ENCODE results near the gene MKRN2OS. TPM values are rescaled to one million over a fixed set of nuclear protein-coding genes. Genes with fewer than 3 reads are reported as not detected.

The MKRN2OS gene
- total RNA-seq, 2 experiments from 2014 or later, result not detected

- no peak overlapping the region for H3K27ac Mint-ChIP-seq
- DNase-seq (no peak), ATAC-seq (ENCODE audit: poor library complexity) (no peak)
- Histone ChIP-seq H3K27ac (ENCODE audit: low read depth in 1 of 2, low read length in 2 of 2) (no peak overlapping the region), H3K4me3 (ENCODE audit: low read length) (no peak overlapping the region), H3K4me1 (ENCODE audit: insufficient read depth, low read length) (no peaks in the 10 kb centered on the region), H3K9me3 (ENCODE audit: control insufficient read depth in 1 of 2, insufficient read depth in 1 of 2, low read length in 2 of 2) (no peaks in the 10 kb centered on the region), H3K36me3 (ENCODE audit: insufficient read depth, low read length) (peaks cover 13% of the 10 kb centered on the region), H3K27me3 (ENCODE audit: control insufficient read depth in 1 of 2, insufficient read depth in 2 of 2, low read length in 2 of 2) (no peaks in the 10 kb centered on the region)
- CTCF ChIA-PET, result interaction anchor here (0.6 kb wide), 1 partner anchor 494 kb away, joined by 3 read pairs; no protein-coding TSS in a partner anchor
- TF ChIP-seq CTCF (IDR thresholded peaks at IDR 0.05), result no peak
- H3K9me3 Mint-ChIP-seq, result no peaks in the 10 kb centered on the region
- H3K4me1 Mint-ChIP-seq (ENCODE audit: low read depth), result no peaks in the 10 kb centered on the region
- H3K36me3 Mint-ChIP-seq (ENCODE audit: low read depth), result peaks cover 32% of the 10 kb centered on the region
- POLR2A ChIA-PET, result no interaction called here
- intact Hi-C loops (cut with DNase I, micrococcal nuclease), result no loop called here
- H3K27me3 Mint-ChIP-seq, result no peaks in the 10 kb centered on the region
- H3K4me3 Mint-ChIP-seq, result no peak overlapping the region
Measured at GRCh38 chr3:12518261-12519028, 26.9 kb downstream of the MKRN2OS start.

- no peak for TF ChIP-seq CTCF (IDR thresholded peaks at IDR 0.05)
- no peak overlapping the region for H3K4me3 ChIP-seq (ENCODE audit: low read length)
- intact Hi-C loops (cut with DNase I, micrococcal nuclease), result no loop called here
- H3K4me1 Mint-ChIP-seq (ENCODE audit: low read depth), result no peaks in the 10 kb centered on the region
- no peaks in the 10 kb centered on the region for H3K9me3 ChIP-seq (ENCODE audit: control insufficient read depth in 1 of 2, insufficient read depth in 1 of 2, low read length in 2 of 2)
- no peak overlapping the region for H3K27ac ChIP-seq (ENCODE audit: low read depth in 1 of 2, low read length in 2 of 2)
- DNase-seq (no peak), ATAC-seq (ENCODE audit: poor library complexity) (no peak)
- ChIA-PET CTCF (no interaction called here), POLR2A (no interaction called here)
- H3K9me3 Mint-ChIP-seq, result no peaks in the 10 kb centered on the region
- H3K27me3 Mint-ChIP-seq, result no peaks in the 10 kb centered on the region
- H3K27me3 ChIP-seq (ENCODE audit: control insufficient read depth in 1 of 2, insufficient read depth in 2 of 2, low read length in 2 of 2), result no peaks in the 10 kb centered on the region
- peaks cover 34% of the 10 kb centered on the region for H3K36me3 Mint-ChIP-seq (ENCODE audit: low read depth)
- no peaks in the 10 kb centered on the region for H3K4me1 ChIP-seq (ENCODE audit: insufficient read depth, low read length)
- peaks cover 7% of the 10 kb centered on the region for H3K36me3 ChIP-seq (ENCODE audit: insufficient read depth, low read length)
- H3K4me3 Mint-ChIP-seq, result no peak overlapping the region
- no peak overlapping the region for H3K27ac Mint-ChIP-seq
Measured at GRCh38 chr3:12516873-12517272, 28.4 kb downstream of the MKRN2OS start.

GRCh38 chr3:12515631-12516030 lies 29.7 kb downstream of the MKRN2OS start:
- Mint-ChIP-seq H3K27ac (no peak overlapping the region), H3K9me3 (no peaks in the 10 kb centered on the region), H3K36me3 (ENCODE audit: low read depth) (peaks cover 34% of the 10 kb centered on the region), H3K4me3 (no peak overlapping the region), H3K4me1 (ENCODE audit: low read depth) (no peaks in the 10 kb centered on the region), H3K27me3 (no peaks in the 10 kb centered on the region)
- no peak for DNase-seq
- intact Hi-C loops (cut with DNase I, micrococcal nuclease), result no loop called here
- no peaks in the 10 kb centered on the region for H3K9me3 ChIP-seq (ENCODE audit: control insufficient read depth in 1 of 2, insufficient read depth in 1 of 2, low read length in 2 of 2)
- ChIA-PET POLR2A (no interaction called here), CTCF (no interaction called here)
- H3K27me3 ChIP-seq (ENCODE audit: control insufficient read depth in 1 of 2, insufficient read depth in 2 of 2, low read length in 2 of 2), result no peaks in the 10 kb centered on the region
- no peak overlapping the region for H3K27ac ChIP-seq (ENCODE audit: low read depth in 1 of 2, low read length in 2 of 2)
- ATAC-seq (ENCODE audit: poor library complexity), result no peak
- TF ChIP-seq CTCF (IDR thresholded peaks at IDR 0.05), result no peak
- H3K4me1 ChIP-seq (ENCODE audit: insufficient read depth, low read length), result no peaks in the 10 kb centered on the region
- H3K4me3 ChIP-seq (ENCODE audit: low read length), result no peak overlapping the region
- peaks cover 7% of the 10 kb centered on the region for H3K36me3 ChIP-seq (ENCODE audit: insufficient read depth, low read length)

Data from CD4-positive, alpha-beta T cell (primary cell).